Fibroblast of skin of right biceps (primary cell): ENCODE measurements around the gene CABLES1.

ENCODE experiments used
- DNase-seq: peaks from one replicate; pipeline ENCODE4 v3.0.0-alpha.2; 2013

The CABLES1 gene

GRCh38 chr18:23171581-23172156 lies 36.4 kb downstream of the CABLES1 start:
- no peak for DNase-seq

- DNase-seq = no peak
Observed at GRCh38 chr18:23172591-23173380, 37.5 kb downstream of the CABLES1 start.

- DNase-seq = peak; percentile 36
Observed at GRCh38 chr18:23173912-23174311, 38.6 kb downstream of the CABLES1 start.

- no peak for DNase-seq
Observed at GRCh38 chr18:23176701-23177432, 41.6 kb downstream of the CABLES1 start.

- no peak for DNase-seq
Observed at GRCh38 chr18:23177433-23178072, 42.3 kb downstream of the CABLES1 start.

- DNase-seq = no peak
Observed at GRCh38 chr18:23178201-23178600, 42.9 kb downstream of the CABLES1 start.

- no peak for DNase-seq
Observed at GRCh38 chr18:23178661-23179081, 43.4 kb downstream of the CABLES1 start.

GRCh38 chr18:23179416-23179815 lies 44.1 kb downstream of the CABLES1 start:
- DNase-seq = no peak

GRCh38 chr18:23181547-23181946 lies 46.3 kb downstream of the CABLES1 start:
- DNase-seq = no peak

GRCh38 chr18:23182606-23183005 lies 47.3 kb downstream of the CABLES1 start:
- no peak for DNase-seq

- peak; percentile 85 for DNase-seq
Observed at GRCh38 chr18:23183411-23184150, 48.3 kb downstream of the CABLES1 start.

GRCh38 chr18:23186781-23187180 lies 51.5 kb downstream of the CABLES1 start:
- DNase-seq = no peak

GRCh38 chr18:23188068-23188760 lies 52.9 kb downstream of the CABLES1 start:
- no peak for DNase-seq

GRCh38 chr18:23189099-23189498 lies 53.8 kb downstream of the CABLES1 start:
- DNase-seq = no peak

GRCh38 chr18:23189768-23190661 lies 54.7 kb downstream of the CABLES1 start:
- DNase-seq = no peak

- DNase-seq = no peak
Observed at GRCh38 chr18:23191232-23191631, 55.9 kb downstream of the CABLES1 start.

- no peak for DNase-seq
Observed at GRCh38 chr18:23193742-23194141, 58.5 kb downstream of the CABLES1 start.

GRCh38 chr18:23194155-23194996 lies 59.1 kb downstream of the CABLES1 start:
- DNase-seq = peak; percentile 49

GRCh38 chr18:23194997-23195957 lies 60.0 kb downstream of the CABLES1 start:
- no peak for DNase-seq
